RWPE1 (cell line): ENCODE data around the gene GNG4.
"Not testable (repeated sequence)": the region's sequence is repeated elsewhere in the genome, so short reads cannot be mapped to it uniquely, and the experiment has no call there.

ENCODE experiments used
- CTCF ChIA-PET: fragments of 350-600 bp; sonication (Branson Sonifier 250); formaldehyde crosslinking; extraction: SDS; loops from one replicate; lab custom pipeline; 2021; lab: Yijun Ruan, JAX
- POLR2A ChIA-PET: fragments of 400-600 bp; formaldehyde crosslinking; extraction: SDS; loops from one replicate; lab custom pipeline; 2020; ENCODE audit warnings: antibody characterized with exemption; ENCODE audit not compliant: low non-redundant PET; lab: Yijun Ruan, JAX
- DNase-seq: peaks from one replicate; pipeline ENCODE4 v3.0.0; 2012; ENCODE audit warnings: low spot score
- H3K27ac ChIP-seq: fragments of 450-650 bp; 2 replicates; pipeline ENCODE4 v1.5.1; 2017
- TF ChIP-seq, protein P1 (sequence below): fragments of 450-650 bp; conservative IDR thresholded peaks from 2 replicates; pipeline ENCODE4 v1.5.1; 2017; ENCODE audit warnings: low read depth, mild to moderate bottlenecking

The GNG4 gene

DNA sequence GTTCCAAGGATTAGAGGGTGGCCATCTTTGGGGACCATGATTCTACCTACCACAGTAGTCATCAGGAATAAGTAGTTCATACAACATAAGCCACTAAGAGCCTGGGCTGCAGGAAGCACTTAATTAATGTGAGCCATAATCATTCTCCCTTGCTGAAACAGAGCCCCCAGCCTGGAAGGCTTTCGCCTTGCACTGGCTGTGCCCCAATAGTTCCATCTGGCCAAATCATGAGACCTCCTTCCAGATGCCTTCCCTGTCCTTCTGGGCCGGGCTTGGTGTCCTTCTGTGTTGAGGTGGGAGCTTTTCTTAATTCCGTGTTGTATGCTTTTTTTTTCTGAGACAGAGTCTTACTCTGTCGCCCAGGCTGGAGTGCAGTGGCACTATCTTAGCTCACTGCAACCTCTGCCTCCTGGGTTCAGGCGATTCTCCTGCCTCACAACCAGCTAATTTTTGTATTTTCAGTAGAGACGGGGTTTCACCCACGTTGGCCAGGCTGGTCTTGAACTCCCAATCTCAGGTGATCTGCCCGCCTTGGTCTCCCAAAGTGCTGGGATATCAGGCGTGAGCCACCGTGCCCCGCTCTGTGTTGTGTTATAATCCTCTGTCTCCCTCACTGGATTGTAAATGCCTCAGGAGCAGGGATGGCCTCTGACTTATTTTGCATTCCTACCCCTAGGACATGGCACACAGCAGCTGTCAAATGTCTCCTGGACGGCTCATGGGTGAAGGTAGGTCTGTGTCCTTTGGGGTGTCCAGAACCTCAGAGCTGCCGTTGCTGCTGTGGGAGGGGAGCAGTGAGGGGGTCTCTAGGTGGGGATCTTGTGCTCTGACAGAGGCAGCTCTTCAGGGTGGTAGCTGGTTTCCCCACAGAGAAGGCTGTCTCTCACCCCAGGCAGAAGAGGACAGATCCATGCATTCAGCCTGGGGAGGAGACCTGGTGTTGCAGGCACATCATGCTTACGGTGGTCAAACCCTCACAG, 10.1 kb downstream of the GNG4 start:
- ChIA-PET CTCF (interaction anchor here (0.6 to 0.7 kb wide), 2 partner anchors 26 to 318 kb away, joined by 3 to 5 read pairs; no protein-coding TSS in a partner anchor), POLR2A (no interaction called here)
- TF ChIP-seq, protein P1, sequence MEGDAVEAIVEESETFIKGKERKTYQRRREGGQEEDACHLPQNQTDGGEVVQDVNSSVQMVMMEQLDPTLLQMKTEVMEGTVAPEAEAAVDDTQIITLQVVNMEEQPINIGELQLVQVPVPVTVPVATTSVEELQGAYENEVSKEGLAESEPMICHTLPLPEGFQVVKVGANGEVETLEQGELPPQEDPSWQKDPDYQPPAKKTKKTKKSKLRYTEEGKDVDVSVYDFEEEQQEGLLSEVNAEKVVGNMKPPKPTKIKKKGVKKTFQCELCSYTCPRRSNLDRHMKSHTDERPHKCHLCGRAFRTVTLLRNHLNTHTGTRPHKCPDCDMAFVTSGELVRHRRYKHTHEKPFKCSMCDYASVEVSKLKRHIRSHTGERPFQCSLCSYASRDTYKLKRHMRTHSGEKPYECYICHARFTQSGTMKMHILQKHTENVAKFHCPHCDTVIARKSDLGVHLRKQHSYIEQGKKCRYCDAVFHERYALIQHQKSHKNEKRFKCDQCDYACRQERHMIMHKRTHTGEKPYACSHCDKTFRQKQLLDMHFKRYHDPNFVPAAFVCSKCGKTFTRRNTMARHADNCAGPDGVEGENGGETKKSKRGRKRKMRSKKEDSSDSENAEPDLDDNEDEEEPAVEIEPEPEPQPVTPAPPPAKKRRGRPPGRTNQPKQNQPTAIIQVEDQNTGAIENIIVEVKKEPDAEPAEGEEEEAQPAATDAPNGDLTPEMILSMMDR, result no peak
- DNase-seq, result no peak
- H3K27ac ChIP-seq, result no peak overlapping the region

GRCh38 chr1:235638612-235639011, 11.0 kb downstream of the GNG4 start:
- H3K27ac ChIP-seq, POLR2A ChIA-PET, DNase-seq, CTCF ChIA-PET: not testable (repeated sequence)

DNA sequence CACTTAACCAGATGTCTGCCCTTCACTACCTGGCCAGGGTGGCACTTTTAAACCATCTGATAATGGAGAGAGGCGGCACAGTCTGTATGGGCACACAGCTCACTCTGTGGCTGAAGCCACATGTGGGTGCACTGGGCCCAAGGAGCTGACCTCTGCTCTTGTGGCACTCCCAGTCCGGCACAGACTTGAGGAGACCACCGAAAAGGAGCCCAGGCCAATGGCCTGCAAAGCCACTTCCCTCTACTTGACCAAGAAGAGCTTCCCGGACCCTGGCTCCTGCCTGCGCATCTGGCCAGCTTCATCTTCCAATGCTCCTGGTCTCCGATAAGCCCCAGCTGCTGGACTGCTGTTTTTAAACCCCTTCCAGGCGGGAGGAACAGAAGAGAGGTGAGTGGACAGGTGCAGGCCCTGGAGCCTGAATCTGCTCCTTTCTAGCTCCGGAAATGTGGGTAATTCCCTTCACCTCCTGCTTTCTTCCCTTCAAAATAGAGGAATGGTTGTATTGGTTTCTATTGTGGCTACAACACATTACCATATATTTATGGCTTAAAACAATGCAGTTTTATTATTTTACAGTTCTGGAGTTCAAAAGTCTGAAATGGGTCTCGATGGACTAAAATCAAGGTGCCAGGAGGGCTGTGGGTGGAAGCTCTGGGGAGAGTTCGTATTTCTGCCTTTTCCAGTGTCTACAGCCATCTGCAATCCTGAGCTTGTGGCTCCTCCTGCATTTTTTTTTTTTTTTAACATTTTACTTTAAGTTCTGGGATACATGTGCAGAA, 11.6 kb downstream of the GNG4 start:
- DNase-seq, result no peak
- ChIA-PET POLR2A (no interaction called here), CTCF (interaction anchor here (0.6 kb wide), 1 partner anchor 107 kb away, joined by 5 read pairs; no protein-coding TSS in a partner anchor)
- no peak overlapping the region for H3K27ac ChIP-seq
- TF ChIP-seq, protein P1, result no peak

DNA sequence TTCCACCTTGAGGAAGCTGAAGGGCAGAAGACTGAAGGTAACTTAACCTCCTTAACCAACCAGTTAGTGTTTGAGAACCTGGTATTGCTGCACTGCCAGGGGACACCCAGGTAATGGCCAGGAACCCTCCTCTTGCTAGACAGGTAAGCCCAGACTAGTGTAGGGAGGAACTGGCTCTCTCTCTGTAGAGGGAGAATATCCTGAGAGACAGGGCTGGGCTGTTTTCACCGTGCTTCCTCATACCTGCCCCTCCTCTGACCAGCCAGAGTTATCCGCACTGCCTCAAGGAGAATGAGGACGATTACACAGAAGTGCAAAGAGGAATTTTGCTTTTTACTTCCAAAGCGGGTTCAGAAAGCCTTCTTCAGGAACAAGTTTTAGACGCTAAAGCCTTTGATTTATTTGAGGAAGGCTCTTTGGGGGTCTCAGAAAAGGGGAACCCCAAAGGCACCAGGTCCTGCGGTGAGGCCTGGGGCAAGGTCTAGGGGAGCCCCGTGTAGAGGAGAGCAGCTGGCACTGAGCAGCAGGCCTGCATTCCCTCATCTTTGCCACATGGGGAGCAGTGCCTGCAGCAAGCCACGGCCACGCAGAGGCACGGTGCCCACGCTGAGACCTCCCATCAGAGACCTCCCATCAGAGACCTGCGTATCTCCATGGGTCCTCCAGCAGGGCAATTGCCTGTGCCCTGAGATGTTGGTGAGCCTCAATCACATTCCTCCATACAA, 13.5 kb downstream of the GNG4 start:
- TF ChIP-seq, protein P1, result no peak
- ChIA-PET POLR2A (no interaction called here), CTCF (no interaction called here)
- no peak overlapping the region for H3K27ac ChIP-seq
- no peak for DNase-seq

DNA sequence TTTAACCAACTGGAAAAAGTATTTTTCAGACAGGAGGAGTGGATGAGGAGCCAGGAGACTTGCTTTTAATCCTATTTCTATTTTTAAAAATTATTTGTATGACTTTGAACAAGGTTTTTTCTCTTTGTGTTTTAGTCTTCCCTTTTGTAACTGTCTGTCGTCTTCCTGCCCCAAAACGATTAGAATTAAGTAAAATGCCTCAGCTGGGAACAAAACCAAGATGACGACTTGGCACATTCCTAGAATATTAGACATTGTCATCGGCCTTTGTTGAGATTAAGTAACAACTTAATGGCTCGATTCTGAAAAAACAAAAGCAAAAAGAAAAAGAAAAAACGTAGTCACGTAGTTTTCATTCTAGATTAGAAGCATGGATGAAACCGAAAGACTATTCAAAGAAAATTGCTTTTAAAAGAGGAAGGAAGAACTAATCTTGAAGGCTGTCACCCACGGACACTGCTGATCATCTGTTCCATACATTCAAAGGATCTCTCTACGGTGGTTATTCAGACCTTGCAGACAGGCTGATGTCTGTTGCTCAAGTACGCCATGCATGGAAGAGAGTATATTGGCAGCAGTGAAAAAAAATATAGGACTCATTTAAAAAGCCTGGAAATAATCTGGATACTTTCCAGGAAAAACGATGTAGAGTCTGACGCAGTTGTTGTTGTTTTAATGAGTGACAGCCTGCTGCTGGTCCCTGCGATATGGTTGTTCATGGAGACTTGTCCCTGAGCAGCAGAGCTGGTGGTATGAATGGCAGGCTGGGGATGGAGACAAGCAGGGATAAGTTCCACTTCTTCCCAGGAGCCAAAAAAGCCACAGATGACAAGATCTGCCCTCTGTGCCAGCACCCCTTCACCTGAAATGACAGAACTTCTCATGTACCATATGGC, 16.8 kb downstream of the GNG4 start:
- POLR2A ChIA-PET, result interaction anchor here (0.6 kb wide), 2 partner anchors 26 to 52 kb away, joined by 3 read pairs; no protein-coding TSS in a partner anchor
- TF ChIP-seq, protein P1, result no peak
- CTCF ChIA-PET, result interaction anchor here (0.5 to 0.8 kb wide), 5 partner anchors 15 to 1912 kb away, joined by 3 to 5 read pairs (median 3); no protein-coding TSS in a partner anchor
- no peak for DNase-seq
- H3K27ac ChIP-seq, result no peak overlapping the region

DNA sequence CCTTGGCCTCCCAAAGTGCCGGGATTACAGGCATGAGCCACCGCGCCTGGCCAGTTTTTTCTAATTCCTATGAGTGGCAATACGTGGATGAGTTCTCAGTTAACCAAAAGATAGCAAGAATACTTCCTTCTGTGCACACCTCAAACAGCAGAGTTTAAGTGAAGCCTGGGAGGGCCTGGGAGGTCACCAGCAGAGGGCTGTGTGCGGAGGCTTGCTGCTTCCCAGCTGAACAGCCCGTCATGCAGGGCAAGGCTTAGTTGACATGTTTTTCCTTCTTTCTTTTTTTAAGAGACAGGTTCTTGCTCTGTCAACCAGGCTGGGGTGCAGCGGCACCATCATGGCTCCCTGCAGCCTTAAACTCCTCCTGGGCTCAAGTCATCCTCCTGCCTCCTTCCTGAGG, 17.8 kb downstream of the GNG4 start:
- TF ChIP-seq, protein P1, result no peak
- ChIA-PET CTCF (interaction anchor here (0.8 kb wide), 2 partner anchors 31 to 70 kb away, joined by 3 to 5 read pairs; no protein-coding TSS in a partner anchor), POLR2A (no interaction called here)
- DNase-seq, result no peak
- no peak overlapping the region for H3K27ac ChIP-seq
